Thymus (tissue), 11 donors: ENCODE results near the gene DDI2. TPM values are rescaled to one million over a fixed set of nuclear protein-coding genes. Genes with fewer than 3 reads are reported as not detected.
A peak's percentile ranks its signal among the peaks of the same experiment; 100 is the strongest.

Experiments used
- DNase-seq, 9 donors: peaks; one replicate each; pipeline ENCODE4 v3.0.0-alpha.2; 2013; ENCODE audit warnings: low spot score in 9 of 9, low read depth in 6 of 9, missing footprints in 1 of 9
- H3K27ac ChIP-seq, 2 donors: one replicate each; pipeline ENCODE4 v1.5.1; 2013; ENCODE audit warnings: control low read depth in 1 of 2, low read depth in 1 of 2, low read length in 1 of 2, mild to moderate bottlenecking in 1 of 2, moderate library complexity in 1 of 2
- H3K27me3 ChIP-seq, 2 donors: one replicate each; pipeline ENCODE4 v1.5.1; 2013; ENCODE audit warnings: low read length in 1 of 2; ENCODE audit not compliant: control insufficient read depth in 2 of 2, insufficient read depth in 1 of 2
- H3K36me3 ChIP-seq, 2 donors: one replicate each; pipeline ENCODE4 v1.5.1; 2013; ENCODE audit warnings: low read length in 1 of 2, mild to moderate bottlenecking in 1 of 2, moderate library complexity in 1 of 2; ENCODE audit not compliant: control insufficient read depth in 2 of 2, insufficient read depth in 2 of 2
- H3K4me1 ChIP-seq, 2 donors: one replicate each; pipeline ENCODE4 v1.5.1; 2013; ENCODE audit warnings: low read length in 2 of 2; ENCODE audit not compliant: control insufficient read depth in 2 of 2, insufficient read depth in 2 of 2
- H3K4me3 ChIP-seq, 2 donors: one replicate each; pipeline ENCODE4 v1.5.1; 2013; ENCODE audit warnings: low read length in 2 of 2, control low read depth in 1 of 2, mild to moderate bottlenecking in 1 of 2
- H3K9me3 ChIP-seq, 2 donors: one replicate each; pipeline ENCODE4 v1.5.1; 2013; ENCODE audit warnings: low read length in 1 of 2, mild to moderate bottlenecking in 1 of 2; ENCODE audit not compliant: control insufficient read depth in 2 of 2, insufficient read depth in 1 of 2
- WGBS: extraction: QIAGEN DNeasy Blood & Tissue Kit; methylation state at CpG from one replicate; pipeline ENCODE4 v1.1.7; 2013; 5-methylcytosine and 5-hydroxymethylcytosine counted together
- polyA plus RNA-seq: library from polyadenylated mRNA; stranded (reverse); fragments of 200-250 nt; gene quantifications from one replicate; pipeline ENCODE4 v1.2.3, GENCODE V29; 2013
- total RNA-seq: library from RNA; stranded (reverse); fragments of 120-200 nt; gene quantifications from one replicate; pipeline ENCODE4 v1.2.4, GENCODE V29; 2013
- donor health status: healthy.

The DDI2 gene
- total and polyA plus RNA-seq, 2 donors, result 7.4 to 10.5 TPM

- H3K4me1 ChIP-seq, result peaks cover 10 to 17% of the 10 kb centered on the region in 2 donors
- H3K27ac ChIP-seq, result peak overlapping the region in 1 of 2 donors; percentile 88
- no peaks in the 10 kb centered on the region for H3K36me3 ChIP-seq
- H3K9me3 ChIP-seq, result no peaks in the 10 kb centered on the region
- no peak for DNase-seq
- H3K27me3 ChIP-seq, result no peaks in the 10 kb centered on the region
- 63% methylated on average over 4 of the region's 4 CpGs for whole genome bisulfite sequencing
- no peak overlapping the region for H3K4me3 ChIP-seq
These were observed 39.6 kb upstream of the DDI2 start for GRCh38 chr1:15577691-15578090.

GRCh38 chr1:15578921-15579682 is 38.2 kb upstream of the DDI2 start:
- H3K4me3 ChIP-seq, result no peak overlapping the region
- H3K27ac ChIP-seq, result peak overlapping the region; percentile 83 to 93
- peaks cover 10 to 17% of the 10 kb centered on the region in 2 donors for H3K4me1 ChIP-seq
- no peaks in the 10 kb centered on the region for H3K36me3 ChIP-seq
- WGBS, result 82% methylated on average over 16 of the region's 16 CpGs
- H3K9me3 ChIP-seq, result no peaks in the 10 kb centered on the region
- peak in 4 of 9 donors; percentile 39 to 75 (median 50) for DNase-seq
- peaks cover 0 to 4% of the 10 kb centered on the region in 2 donors for H3K27me3 ChIP-seq

DNA sequence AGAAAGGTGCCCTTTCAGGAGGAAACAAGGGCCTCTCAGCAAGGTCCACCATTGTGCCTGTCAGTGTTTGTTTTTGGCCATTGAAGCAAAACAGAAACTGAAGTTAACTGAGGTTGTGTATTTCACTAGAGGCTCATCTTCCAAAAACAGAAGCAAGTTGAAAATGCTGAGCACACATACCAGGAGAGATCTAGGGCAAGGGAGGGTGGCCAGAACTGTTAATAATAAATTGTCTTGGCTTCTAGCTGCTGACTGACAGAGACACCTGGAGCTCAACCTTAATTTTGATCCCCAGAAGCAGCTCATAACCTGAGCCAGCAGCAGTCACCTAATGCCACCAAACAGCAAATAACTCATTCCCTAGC is 37.6 kb upstream of the DDI2 start:
- no peak for DNase-seq
- H3K9me3 ChIP-seq, result no peaks in the 10 kb centered on the region
- peaks cover 0 to 9% of the 10 kb centered on the region in 2 donors for H3K27me3 ChIP-seq
- H3K36me3 ChIP-seq, result no peaks in the 10 kb centered on the region
- peaks cover 14 to 20% of the 10 kb centered on the region in 2 donors for H3K4me1 ChIP-seq
- no peak overlapping the region for H3K4me3 ChIP-seq
- peak overlapping the region; percentile 83 to 93 for H3K27ac ChIP-seq

DNA sequence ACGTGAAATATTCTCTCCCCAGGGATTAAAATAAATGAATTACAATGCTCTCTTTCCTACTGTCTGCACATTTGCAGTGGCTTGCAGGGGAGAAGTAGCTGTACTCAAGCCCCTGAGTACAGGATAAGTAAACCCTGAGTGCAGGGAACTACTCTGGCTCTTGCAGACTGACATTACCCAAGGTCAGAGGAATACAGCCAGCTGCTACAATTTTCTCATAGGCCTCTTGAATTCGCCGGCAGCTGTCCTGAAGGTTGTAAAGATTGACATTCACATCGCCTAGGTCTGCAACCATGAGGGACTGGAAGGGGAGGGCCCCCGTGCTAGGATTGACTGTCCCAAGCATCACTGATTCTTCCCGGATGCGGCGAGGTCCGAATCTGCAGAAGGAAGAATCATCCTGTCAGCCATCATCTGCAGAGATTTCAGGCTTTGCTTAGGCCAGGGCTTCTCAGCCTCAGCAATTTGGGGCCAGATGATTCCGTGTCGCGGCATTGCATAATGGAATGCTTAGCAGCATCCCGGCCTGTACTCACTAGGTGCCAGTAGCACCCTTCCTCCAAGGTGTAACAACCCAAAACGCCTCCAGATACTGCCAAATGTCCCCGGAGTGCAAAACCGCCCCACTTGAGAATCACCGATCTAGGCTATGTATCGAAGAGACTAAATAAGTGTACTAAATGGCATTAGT is 34.1 kb upstream of the DDI2 start:
- Histone ChIP-seq H3K27me3 (peaks cover 0 to 18% of the 10 kb centered on the region in 2 donors), H3K27ac (no peak overlapping the region), H3K4me1 (peaks cover 13 to 20% of the 10 kb centered on the region in 2 donors), H3K9me3 (no peaks in the 10 kb centered on the region), H3K36me3 (no peaks in the 10 kb centered on the region), H3K4me3 (no peak overlapping the region)
- WGBS, result 93% methylated on average over 18 of the region's 18 CpGs
- no peak for DNase-seq

DNA sequence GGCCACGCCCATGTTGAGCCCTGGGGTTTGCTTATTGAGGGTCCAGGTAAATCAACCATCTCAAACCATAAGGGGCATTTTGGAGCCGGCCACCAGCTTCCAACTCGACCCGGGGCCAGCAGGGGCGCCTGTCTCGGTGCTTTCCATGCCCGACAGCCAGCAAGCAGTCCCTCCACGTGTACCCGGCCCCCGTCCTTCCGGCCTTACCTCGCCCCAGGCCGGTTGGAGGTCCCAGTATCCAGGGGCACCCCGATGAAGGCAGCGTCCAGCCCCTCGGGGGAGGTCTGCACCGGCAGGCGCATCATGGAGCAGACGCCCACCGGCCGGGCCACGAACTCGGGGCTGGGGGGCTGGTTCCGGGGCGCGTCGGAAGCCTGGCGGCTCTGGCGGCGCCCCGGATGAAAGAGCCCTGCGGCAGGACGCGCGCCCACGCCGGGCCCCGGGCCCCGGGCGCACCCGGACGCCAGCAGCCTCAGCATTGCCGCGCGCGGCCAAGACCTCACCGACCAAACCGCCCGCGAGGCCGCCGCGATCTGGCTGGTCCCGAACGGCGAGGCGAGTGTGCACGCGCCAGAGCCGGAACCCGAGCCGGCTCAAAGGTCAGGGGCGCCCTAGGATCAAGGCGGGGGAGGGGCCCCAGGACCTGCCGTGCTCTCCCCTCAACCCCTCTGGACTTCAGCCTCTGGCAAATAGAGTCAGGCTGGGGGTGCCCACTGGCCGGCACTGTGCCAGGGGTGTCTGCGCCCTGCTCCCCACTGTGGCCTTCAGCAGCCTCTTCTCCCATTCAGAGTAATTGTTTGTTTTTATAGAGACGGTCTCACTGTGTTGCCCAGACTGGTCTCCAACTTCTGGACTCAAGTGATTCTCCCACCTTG is 32.5 kb upstream of the DDI2 start, which contains the start of gene AGMAT:
TSS of gene AGMAT (minus strand) at position 563 of the 875 bp plus-strand sequence. CDS start at position 479, 84 bp downstream.
- Histone ChIP-seq H3K4me1 (peaks cover 8 to 9% of the 10 kb centered on the region in 2 donors), H3K4me3 (peak within 1 kb of the TSS; percentile 29 to 48), H3K9me3 (no peaks in the 10 kb centered on the region), H3K27me3 (peaks cover 0 to 18% of the 10 kb centered on the region in 2 donors), H3K36me3 (no peaks in the 10 kb centered on the region), H3K27ac (peak within 1 kb of the TSS in 1 of 2 donors; percentile 71)
- DNase-seq, result peak in 2 of 9 donors; percentile 18 to 44
- 5% methylated on average over 68 of the region's 68 CpGs for WGBS

GRCh38 chr1:15592285-15592684 is 25.0 kb upstream of the DDI2 start:
- H3K27me3 ChIP-seq, result peaks cover 0 to 7% of the 10 kb centered on the region in 2 donors
- H3K4me3 ChIP-seq, result no peak overlapping the region
- 94% methylated on average over 5 of the region's 5 CpGs for WGBS
- DNase-seq, result peak in 1 of 9 donors; percentile 27
- H3K4me1 ChIP-seq, result no peaks in the 10 kb centered on the region
- no peak overlapping the region for H3K27ac ChIP-seq
- no peaks in the 10 kb centered on the region for H3K9me3 ChIP-seq
- no peaks in the 10 kb centered on the region for H3K36me3 ChIP-seq

GRCh38 chr1:15595809-15596617 is 21.2 kb upstream of the DDI2 start:
- 88% methylated on average over 5 of the region's 5 CpGs for WGBS
- Histone ChIP-seq H3K36me3 (no peaks in the 10 kb centered on the region), H3K9me3 (no peaks in the 10 kb centered on the region), H3K27me3 (peaks cover 0 to 9% of the 10 kb centered on the region in 2 donors), H3K27ac (no peak overlapping the region), H3K4me3 (no peak overlapping the region), H3K4me1 (no peaks in the 10 kb centered on the region)
- no peak for DNase-seq

- H3K9me3 ChIP-seq, result peaks cover 0 to 5% of the 10 kb centered on the region in 2 donors
- no peak overlapping the region for H3K27ac ChIP-seq
- no peak for DNase-seq
- peaks cover 2 to 5% of the 10 kb centered on the region in 2 donors for H3K4me1 ChIP-seq
- peaks cover 0 to 9% of the 10 kb centered on the region in 2 donors for H3K27me3 ChIP-seq
- no peak overlapping the region for H3K4me3 ChIP-seq
- 96% methylated on average over 2 of the region's 2 CpGs for WGBS
- H3K36me3 ChIP-seq, result no peaks in the 10 kb centered on the region
These were observed 18.8 kb upstream of the DDI2 start for GRCh38 chr1:15598436-15598835.
